Loucy (cell line): ENCODE results near the gene KCNIP3.

Experiments
- EZH2phosphoT487 ChIP-seq: fragments of 200-600 bp; IDR thresholded peaks from 2 replicates; pipeline ENCODE4 v1.6.1; 2018; ENCODE audit warnings: antibody characterized with exemption, mild to moderate bottlenecking, moderate library complexity, borderline replicate concordance
- TF ChIP-seq, protein P1 (sequence below): fragments of 200-600 bp; sonication (generic); conservative IDR thresholded peaks from 2 replicates; pipeline ENCODE4 v1.5.1; 2014; ENCODE audit warnings: mild to moderate bottlenecking, antibody characterized with exemption, low read length

DNA sequence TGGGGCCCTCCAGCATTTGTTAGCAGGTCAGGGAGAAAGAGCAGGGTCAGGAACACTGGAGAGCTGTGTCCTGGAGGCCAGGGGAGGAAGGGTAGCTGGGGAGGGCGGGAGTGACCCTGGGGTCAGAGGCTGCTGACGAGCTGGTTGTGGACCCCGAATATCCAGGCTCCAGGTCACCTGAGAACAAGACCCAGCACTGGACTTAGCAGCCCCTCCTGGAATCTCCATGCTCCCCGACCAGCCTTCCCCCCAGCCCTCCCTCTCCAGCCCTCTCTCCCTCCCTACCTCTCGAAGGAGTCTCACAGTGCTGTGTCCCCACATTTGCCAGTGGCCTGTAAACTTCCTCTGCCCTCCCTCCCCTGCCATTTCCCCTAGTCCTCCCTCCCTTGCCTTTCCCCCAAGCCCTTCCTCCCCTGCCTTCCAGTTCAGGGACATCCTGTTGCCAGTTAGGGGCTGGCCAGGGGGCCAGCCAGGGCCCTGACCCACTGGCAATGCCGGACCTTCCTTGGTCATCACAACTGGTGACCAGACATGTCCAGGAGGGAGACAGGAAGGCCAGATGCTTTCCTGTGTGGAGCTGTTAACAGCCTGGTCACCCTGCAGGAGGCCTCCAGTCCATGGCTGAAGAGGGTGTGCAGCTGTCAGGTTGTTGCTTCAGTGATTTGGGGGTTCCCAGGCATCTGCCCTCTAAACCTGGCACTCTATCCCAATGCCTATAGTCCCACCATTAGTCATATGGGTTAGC, 55.3 kb downstream of the KCNIP3 start:
- no peak for TF ChIP-seq EZH2phosphoT487
- TF ChIP-seq, protein P1, sequence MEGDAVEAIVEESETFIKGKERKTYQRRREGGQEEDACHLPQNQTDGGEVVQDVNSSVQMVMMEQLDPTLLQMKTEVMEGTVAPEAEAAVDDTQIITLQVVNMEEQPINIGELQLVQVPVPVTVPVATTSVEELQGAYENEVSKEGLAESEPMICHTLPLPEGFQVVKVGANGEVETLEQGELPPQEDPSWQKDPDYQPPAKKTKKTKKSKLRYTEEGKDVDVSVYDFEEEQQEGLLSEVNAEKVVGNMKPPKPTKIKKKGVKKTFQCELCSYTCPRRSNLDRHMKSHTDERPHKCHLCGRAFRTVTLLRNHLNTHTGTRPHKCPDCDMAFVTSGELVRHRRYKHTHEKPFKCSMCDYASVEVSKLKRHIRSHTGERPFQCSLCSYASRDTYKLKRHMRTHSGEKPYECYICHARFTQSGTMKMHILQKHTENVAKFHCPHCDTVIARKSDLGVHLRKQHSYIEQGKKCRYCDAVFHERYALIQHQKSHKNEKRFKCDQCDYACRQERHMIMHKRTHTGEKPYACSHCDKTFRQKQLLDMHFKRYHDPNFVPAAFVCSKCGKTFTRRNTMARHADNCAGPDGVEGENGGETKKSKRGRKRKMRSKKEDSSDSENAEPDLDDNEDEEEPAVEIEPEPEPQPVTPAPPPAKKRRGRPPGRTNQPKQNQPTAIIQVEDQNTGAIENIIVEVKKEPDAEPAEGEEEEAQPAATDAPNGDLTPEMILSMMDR, result no peak
